Natural killer cell (primary cell): ENCODE data around the gene WDR11. TPM values are rescaled to one million over a fixed set of nuclear protein-coding genes. Genes with fewer than 3 reads are reported as not detected.

Experiments used
- ATAC-seq, 3 donors: fragments of 150-1000 bp in 2 of 3; fragments of 200-7000 bp in 1 of 3; cut with Tn5 transposase; 1 replicate in 1 of 3; 2 replicates in 2 of 3; pipeline ENCODE4 v1.10.0; 2021; ENCODE audit warnings: mild to moderate bottlenecking in 2 of 3, moderate library complexity in 2 of 3
- DNase-seq, 2 donors: peaks; one replicate each; pipeline versions ENCODE4 v3.0.0 to v3.0.0-alpha.2; 2013 to 2021; ENCODE audit warnings: mixed read lengths in 1 of 2
- H3K27ac ChIP-seq: one replicate; pipeline ENCODE4 v1.5.1; 2013; ENCODE audit warnings: mild to moderate bottlenecking, low read length
- H3K27me3 ChIP-seq: one replicate; pipeline ENCODE4 v1.6.1; 2013; ENCODE audit warnings: low read length; ENCODE audit not compliant: control insufficient read depth, insufficient read depth
- H3K36me3 ChIP-seq: one replicate; pipeline ENCODE4 v1.6.1; 2013; ENCODE audit warnings: low read length; ENCODE audit not compliant: control insufficient read depth, insufficient read depth
- H3K4me1 ChIP-seq: one replicate; pipeline ENCODE4 v1.6.1; 2013; ENCODE audit warnings: low read length; ENCODE audit not compliant: control insufficient read depth, insufficient read depth
- H3K4me3 ChIP-seq: one replicate; pipeline ENCODE4 v1.5.1; 2013; ENCODE audit warnings: low read length
- H3K9me3 ChIP-seq: one replicate; pipeline ENCODE4 v1.6.1; 2013; ENCODE audit warnings: low read length; ENCODE audit not compliant: control insufficient read depth, insufficient read depth
- H3K27ac Mint-ChIP-seq, 2 donors: one replicate each; pipeline ENCODE4 v1.8.0; 2022; ENCODE audit warnings: mild to moderate bottlenecking in 2 of 2, mixed read lengths in 2 of 2, moderate library complexity in 1 of 2
- H3K27me3 Mint-ChIP-seq, 2 donors: one replicate each; pipeline ENCODE4 v1.8.0; 2022; ENCODE audit warnings: low read depth in 2 of 2, mixed read lengths in 2 of 2
- H3K36me3 Mint-ChIP-seq: one replicate; pipeline ENCODE4 v1.8.0; 2022; ENCODE audit warnings: mixed read lengths
- H3K4me1 Mint-ChIP-seq, 2 donors: one replicate each; pipeline ENCODE4 v1.8.0; 2022; ENCODE audit warnings: mixed read lengths in 2 of 2
- H3K4me3 Mint-ChIP-seq: one replicate; pipeline ENCODE4 v1.8.0; 2022; ENCODE audit warnings: mild to moderate bottlenecking, moderate library complexity, mixed read lengths
- H3K9me3 Mint-ChIP-seq, 2 donors: one replicate each; pipeline ENCODE4 v1.8.0; 2022; ENCODE audit warnings: mixed read lengths in 2 of 2
- WGBS: methylation state at CpG from one replicate; pipeline ENCODE4 v1.1.7; 2013; ENCODE audit warnings: missing lambda C conversion rate; ENCODE audit not compliant: insufficient coverage; 5-methylcytosine and 5-hydroxymethylcytosine counted together
- intact Hi-C: fragments of 100-400 bp; cut with micrococcal nuclease; formaldehyde crosslinking; loops from one replicate; pipeline ENCODE4 v1.14.2; 2022
- total RNA-seq, 4 donors: library from RNA; stranded (reverse); fragments of 120-200 nt in 1 of 4; gene quantifications; one replicate each; pipeline versions ENCODE4 v1.2.3 to v1.2.4, GENCODE V29; 2013 to 2022
- TF ChIP-seq, protein P1 (sequence below): fragments of 200-600 bp; IDR thresholded peaks from one replicate; pipeline ENCODE4 v1.8.0; 2022; ENCODE audit warnings: antibody characterized with exemption

WDR11 gene
- total RNA-seq, 3 donors from 2014 or later (not counting 1 experiment from before 2014, with no cell fraction given), result 70.8 to 88.3 (median 77.8) TPM

DNA sequence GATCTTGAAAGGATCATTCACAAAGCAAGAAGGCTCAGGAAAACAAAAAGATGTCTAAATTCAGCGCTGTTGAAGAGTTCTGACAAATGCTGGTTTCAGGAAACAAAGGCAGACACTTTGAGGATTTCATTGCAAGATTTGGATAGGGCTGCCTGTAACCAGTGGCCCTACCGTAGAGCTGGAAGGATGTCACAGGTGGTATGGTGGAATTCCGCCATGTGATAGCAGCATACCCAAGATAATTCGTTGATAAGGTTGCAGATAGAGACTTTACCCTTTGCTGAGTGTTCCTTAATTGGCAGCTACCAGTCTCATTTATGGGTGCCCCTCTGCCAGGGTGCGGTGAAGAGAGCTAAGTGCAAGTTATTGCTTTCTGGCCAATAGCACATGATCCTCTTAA is 100.1 kb downstream of the WDR11 start:
- H3K9me3 Mint-ChIP-seq, result no peaks in the 10 kb centered on the region
- H3K4me3 ChIP-seq, result no peak overlapping the region
- TF ChIP-seq, protein P1, sequence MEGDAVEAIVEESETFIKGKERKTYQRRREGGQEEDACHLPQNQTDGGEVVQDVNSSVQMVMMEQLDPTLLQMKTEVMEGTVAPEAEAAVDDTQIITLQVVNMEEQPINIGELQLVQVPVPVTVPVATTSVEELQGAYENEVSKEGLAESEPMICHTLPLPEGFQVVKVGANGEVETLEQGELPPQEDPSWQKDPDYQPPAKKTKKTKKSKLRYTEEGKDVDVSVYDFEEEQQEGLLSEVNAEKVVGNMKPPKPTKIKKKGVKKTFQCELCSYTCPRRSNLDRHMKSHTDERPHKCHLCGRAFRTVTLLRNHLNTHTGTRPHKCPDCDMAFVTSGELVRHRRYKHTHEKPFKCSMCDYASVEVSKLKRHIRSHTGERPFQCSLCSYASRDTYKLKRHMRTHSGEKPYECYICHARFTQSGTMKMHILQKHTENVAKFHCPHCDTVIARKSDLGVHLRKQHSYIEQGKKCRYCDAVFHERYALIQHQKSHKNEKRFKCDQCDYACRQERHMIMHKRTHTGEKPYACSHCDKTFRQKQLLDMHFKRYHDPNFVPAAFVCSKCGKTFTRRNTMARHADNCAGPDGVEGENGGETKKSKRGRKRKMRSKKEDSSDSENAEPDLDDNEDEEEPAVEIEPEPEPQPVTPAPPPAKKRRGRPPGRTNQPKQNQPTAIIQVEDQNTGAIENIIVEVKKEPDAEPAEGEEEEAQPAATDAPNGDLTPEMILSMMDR, result no peak
- intact Hi-C loops, result no loop called here
- H3K4me1 ChIP-seq, result peaks cover 10% of the 10 kb centered on the region
- peaks cover 7% of the 10 kb centered on the region for H3K9me3 ChIP-seq
- no peak overlapping the region for H3K27ac Mint-ChIP-seq
- DNase-seq (no peak), ATAC-seq (no peak)
- H3K4me1 Mint-ChIP-seq, result no peaks in the 10 kb centered on the region
- no peaks in the 10 kb centered on the region for H3K36me3 ChIP-seq
- no peak overlapping the region for H3K4me3 Mint-ChIP-seq
- H3K27me3 Mint-ChIP-seq, result peaks cover 33 to 49% of the 10 kb centered on the region in 2 donors
- WGBS, result 92% methylated on average over 5 of the region's 5 CpGs
- H3K36me3 Mint-ChIP-seq, result no peaks in the 10 kb centered on the region
- H3K27me3 ChIP-seq, result peaks cover 30% of the 10 kb centered on the region
- H3K27ac ChIP-seq, result no peak overlapping the region

DNA sequence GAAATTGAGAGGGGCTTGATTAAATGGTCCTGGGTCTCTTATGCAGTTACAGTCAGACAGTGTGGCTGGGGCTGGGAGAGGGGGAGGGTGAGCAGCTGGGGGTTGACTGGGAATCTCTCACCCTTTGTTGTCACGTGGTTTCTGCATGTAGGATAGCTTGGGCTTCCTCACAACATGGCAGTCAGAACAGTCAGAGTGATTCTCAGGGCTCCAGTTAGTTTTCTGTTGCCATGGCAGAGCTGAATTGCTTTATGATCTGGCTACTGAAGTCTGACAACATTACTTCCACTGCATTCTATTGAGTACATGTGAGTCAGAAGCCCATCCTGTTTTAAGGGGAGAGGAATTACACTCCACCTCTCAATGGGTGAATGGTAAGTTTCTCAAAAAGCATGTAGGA is 102.7 kb downstream of the WDR11 start:
- Histone ChIP-seq H3K27ac (no peak overlapping the region), H3K4me1 (peaks cover 10% of the 10 kb centered on the region), H3K4me3 (no peak overlapping the region), H3K9me3 (peaks cover 7% of the 10 kb centered on the region), H3K27me3 (peaks cover 30% of the 10 kb centered on the region), H3K36me3 (no peaks in the 10 kb centered on the region)
- Mint-ChIP-seq H3K9me3 (no peaks in the 10 kb centered on the region), H3K36me3 (no peaks in the 10 kb centered on the region), H3K27ac (no peak overlapping the region), H3K4me3 (no peak overlapping the region), H3K27me3 (peaks cover 30 to 49% of the 10 kb centered on the region in 2 donors), H3K4me1 (no peaks in the 10 kb centered on the region)
- ATAC-seq (no peak), DNase-seq (no peak)
- intact Hi-C loops, result no loop called here
- WGBS, result 55% methylated on average over 1 of the region's 1 CpG
- TF ChIP-seq, protein P1, result no peak
